Prostate gland (tissue), 2 donors: ENCODE results near the gene PDIA3.

Source experiments
- POLR2A ChIP-seq: fragments of 450-650 bp; IDR thresholded peaks from one replicate; pipeline ENCODE4 v1.6.1; 2016; ENCODE audit warnings: antibody characterized with exemption, mild to moderate bottlenecking
- POLR2AphosphoS5 ChIP-seq: sonication (generic); formaldehyde crosslinking; IDR thresholded peaks from one replicate; pipeline ENCODE4 v1.6.1; 2017; ENCODE audit warnings: antibody characterized with exemption
- TF ChIP-seq, protein P1 (sequence below), 4 experiments: fragments of 200-600 bp in 2 of 4; fragments of 450-650 bp in 2 of 4; sonication (generic) in 2 of 4; IDR thresholded peaks; 1 replicate in 3 of 4; 2 replicates in 1 of 4; pipeline ENCODE4 v1.5.1; 2016 to 2019; ENCODE audit warnings: antibody characterized with exemption in 4 of 4, mild to moderate bottlenecking in 2 of 4, moderate library complexity in 2 of 4

DNA sequence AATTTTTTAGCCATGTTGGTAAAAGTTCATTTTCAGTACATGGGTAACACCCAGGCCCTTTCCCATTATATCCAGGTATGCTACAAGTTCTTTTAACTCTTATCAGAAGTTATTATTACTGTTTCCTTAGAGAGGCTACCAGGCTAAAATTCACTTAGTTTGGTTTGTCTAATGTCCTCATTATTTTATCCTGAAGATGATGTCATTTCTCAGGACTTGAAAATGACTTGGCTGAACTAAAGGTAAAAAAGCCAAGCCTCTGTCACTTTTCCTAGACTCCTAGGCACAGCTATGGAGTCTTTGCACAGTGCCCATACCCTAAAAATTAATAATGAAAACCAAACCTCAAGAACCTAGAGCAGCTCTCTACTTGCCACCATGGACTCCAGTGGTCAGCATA, 26.4 kb downstream of the PDIA3 start:
- TF ChIP-seq POLR2A: no peak
- TF ChIP-seq, protein P1, sequence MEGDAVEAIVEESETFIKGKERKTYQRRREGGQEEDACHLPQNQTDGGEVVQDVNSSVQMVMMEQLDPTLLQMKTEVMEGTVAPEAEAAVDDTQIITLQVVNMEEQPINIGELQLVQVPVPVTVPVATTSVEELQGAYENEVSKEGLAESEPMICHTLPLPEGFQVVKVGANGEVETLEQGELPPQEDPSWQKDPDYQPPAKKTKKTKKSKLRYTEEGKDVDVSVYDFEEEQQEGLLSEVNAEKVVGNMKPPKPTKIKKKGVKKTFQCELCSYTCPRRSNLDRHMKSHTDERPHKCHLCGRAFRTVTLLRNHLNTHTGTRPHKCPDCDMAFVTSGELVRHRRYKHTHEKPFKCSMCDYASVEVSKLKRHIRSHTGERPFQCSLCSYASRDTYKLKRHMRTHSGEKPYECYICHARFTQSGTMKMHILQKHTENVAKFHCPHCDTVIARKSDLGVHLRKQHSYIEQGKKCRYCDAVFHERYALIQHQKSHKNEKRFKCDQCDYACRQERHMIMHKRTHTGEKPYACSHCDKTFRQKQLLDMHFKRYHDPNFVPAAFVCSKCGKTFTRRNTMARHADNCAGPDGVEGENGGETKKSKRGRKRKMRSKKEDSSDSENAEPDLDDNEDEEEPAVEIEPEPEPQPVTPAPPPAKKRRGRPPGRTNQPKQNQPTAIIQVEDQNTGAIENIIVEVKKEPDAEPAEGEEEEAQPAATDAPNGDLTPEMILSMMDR (IDR thresholded peaks at IDR 0.05): no peak
- no peak for TF ChIP-seq POLR2AphosphoS5
